Jurkat, Clone E6-1 (cell line): Measurements from ENCODE around the gene ADCY5.

Experiments used
- DNase-seq: peaks from one replicate; pipeline ENCODE4 v3.0.0-alpha.2; 2011; ENCODE audit warnings: low read depth, low spot score
- H3K4me3 ChIP-seq: 2 replicates; pipeline ENCODE4 v1.5.1; 2011; ENCODE audit warnings: mild to moderate bottlenecking, low read length, control low read depth, moderate library complexity

The ADCY5 gene

GRCh38 chr3:123353227-123353849 lies 95.6 kb downstream of the ADCY5 start:
- H3K4me3 ChIP-seq, result no peak overlapping the region

GRCh38 chr3:123352134-123352554 lies 96.7 kb downstream of the ADCY5 start:
- H3K4me3 ChIP-seq, result no peak overlapping the region
- no peak for DNase-seq

More at GRCh38 chr3:123353227-123353849, 95.6 kb downstream of the ADCY5 start:
- DNase-seq, result no peak

GRCh38 chr3:123351501-123351900 lies 97.4 kb downstream of the ADCY5 start:
- no peak for DNase-seq

GRCh38 chr3:123350971-123351370 lies 97.9 kb downstream of the ADCY5 start:
- DNase-seq, result no peak
- H3K4me3 ChIP-seq, result no peak overlapping the region

More at GRCh38 chr3:123351501-123351900, 97.4 kb downstream of the ADCY5 start:
- no peak overlapping the region for H3K4me3 ChIP-seq

GRCh38 chr3:123349566-123350435 lies 99.1 kb downstream of the ADCY5 start:
- DNase-seq, result no peak
- H3K4me3 ChIP-seq, result no peak overlapping the region

- DNase-seq, result no peak
- no peak overlapping the region for H3K4me3 ChIP-seq
Observed at GRCh38 chr3:123349201-123349535, 99.7 kb downstream of the ADCY5 start.

GRCh38 chr3:123348471-123349200 lies 100.3 kb downstream of the ADCY5 start:
- DNase-seq, result no peak
- H3K4me3 ChIP-seq, result no peak overlapping the region

GRCh38 chr3:123347691-123348264 lies 101.1 kb downstream of the ADCY5 start:
- DNase-seq, result no peak
- no peak overlapping the region for H3K4me3 ChIP-seq

- H3K4me3 ChIP-seq, result no peak overlapping the region
- no peak for DNase-seq
Observed at GRCh38 chr3:123347205-123347604, 101.7 kb downstream of the ADCY5 start.

- no peak overlapping the region for H3K4me3 ChIP-seq
- DNase-seq, result no peak
Observed at GRCh38 chr3:123346021-123346420, 102.9 kb downstream of the ADCY5 start.

GRCh38 chr3:123344907-123345594 lies 103.8 kb downstream of the ADCY5 start:
- H3K4me3 ChIP-seq, result no peak overlapping the region
- no peak for DNase-seq

GRCh38 chr3:123344175-123344906 lies 104.5 kb downstream of the ADCY5 start:
- H3K4me3 ChIP-seq, result no peak overlapping the region

GRCh38 chr3:123343296-123344174 lies 105.4 kb downstream of the ADCY5 start:
- H3K4me3 ChIP-seq, result no peak overlapping the region
- no peak for DNase-seq

More at GRCh38 chr3:123344175-123344906, 104.5 kb downstream of the ADCY5 start:
- peak; percentile 11 for DNase-seq

GRCh38 chr3:123342631-123343080 lies 106.2 kb downstream of the ADCY5 start:
- H3K4me3 ChIP-seq, result no peak overlapping the region
- DNase-seq, result no peak

- DNase-seq, result no peak
- H3K4me3 ChIP-seq, result no peak overlapping the region
Observed at GRCh38 chr3:123341871-123342630, 106.8 kb downstream of the ADCY5 start.

- DNase-seq, result no peak
- no peak overlapping the region for H3K4me3 ChIP-seq
Observed at GRCh38 chr3:123340336-123340735, 108.6 kb downstream of the ADCY5 start.

GRCh38 chr3:123339302-123339701 lies 109.6 kb downstream of the ADCY5 start:
- DNase-seq, result no peak
- no peak overlapping the region for H3K4me3 ChIP-seq
